Medulla oblongata (tissue), 1 donor: ENCODE measurements around the gene ENTPD5.
"Not testable (repeated sequence)": the region's sequence is repeated elsewhere in the genome, so short reads cannot be mapped to it uniquely, and the experiment has no call there.

ENCODE experiments used
- DNase-seq: peaks from one replicate; pipeline ENCODE4 v3.0.0-alpha.2; 2015; ENCODE audit errors: extremely low spot score

The ENTPD5 gene

GRCh38 chr14:74005664-74006063 lies 13.4 kb downstream of the ENTPD5 start:
- DNase-seq, result not testable (repeated sequence)

- DNase-seq, result no peak
Observed at GRCh38 chr14:73998726-73999125, 20.4 kb downstream of the ENTPD5 start.

GRCh38 chr14:73997944-73998447 lies 21.1 kb downstream of the ENTPD5 start:
- no peak for DNase-seq

GRCh38 chr14:73997108-73997943 lies 21.8 kb downstream of the ENTPD5 start:
- DNase-seq, result no peak

GRCh38 chr14:73996731-73997107 lies 22.4 kb downstream of the ENTPD5 start:
- no peak for DNase-seq

- DNase-seq, result no peak
Observed at GRCh38 chr14:73995977-73996378, 23.1 kb downstream of the ENTPD5 start.

- DNase-seq, result not testable (repeated sequence)
Observed at GRCh38 chr14:73994926-73995325, 24.2 kb downstream of the ENTPD5 start.

GRCh38 chr14:73991092-73991491 lies 28.0 kb downstream of the ENTPD5 start:
- DNase-seq, result no peak

- DNase-seq, result not testable (repeated sequence)
Observed at GRCh38 chr14:73988656-73989055, 30.4 kb downstream of the ENTPD5 start.

- no peak for DNase-seq
Observed at GRCh38 chr14:73988065-73988464, 31.0 kb downstream of the ENTPD5 start.

- DNase-seq, result no peak
Observed at GRCh38 chr14:73977896-73978295, 41.2 kb downstream of the ENTPD5 start.

GRCh38 chr14:73976125-73976524 lies 43.0 kb downstream of the ENTPD5 start:
- no peak for DNase-seq

GRCh38 chr14:73973497-73973896 lies 45.6 kb downstream of the ENTPD5 start:
- no peak for DNase-seq

- no peak for DNase-seq
Observed at GRCh38 chr14:73968885-73969284, 50.2 kb downstream of the ENTPD5 start.

GRCh38 chr14:73965216-73965615 lies 53.9 kb downstream of the ENTPD5 start:
- DNase-seq, result no peak

- no peak for DNase-seq
Observed at GRCh38 chr14:73961192-73961591, 57.9 kb downstream of the ENTPD5 start.

- DNase-seq, result no peak
Observed at GRCh38 chr14:73958591-73958990, 60.5 kb downstream of the ENTPD5 start.

- DNase-seq, result no peak
Observed at GRCh38 chr14:73955674-73956073, 63.4 kb downstream of the ENTPD5 start.

GRCh38 chr14:73953731-73954130 lies 65.4 kb downstream of the ENTPD5 start:
- no peak for DNase-seq

GRCh38 chr14:73949752-73950734 lies 69.0 kb downstream of the ENTPD5 start, which contains the start of the genes COQ6 and FAM161B:
COQ6 (plus strand) TSS chr14:73950302; CDS start chr14:73950333, 31 bp downstream.
FAM161B (minus strand) TSS chr14:73950094; CDS start chr14:73950026, 68 bp downstream.
- peak; percentile 98 for DNase-seq

- no peak for DNase-seq
Observed at GRCh38 chr14:73945159-73945670, 73.9 kb downstream of the ENTPD5 start.
